ENCODE results near the gene FADS6.

DNA sequence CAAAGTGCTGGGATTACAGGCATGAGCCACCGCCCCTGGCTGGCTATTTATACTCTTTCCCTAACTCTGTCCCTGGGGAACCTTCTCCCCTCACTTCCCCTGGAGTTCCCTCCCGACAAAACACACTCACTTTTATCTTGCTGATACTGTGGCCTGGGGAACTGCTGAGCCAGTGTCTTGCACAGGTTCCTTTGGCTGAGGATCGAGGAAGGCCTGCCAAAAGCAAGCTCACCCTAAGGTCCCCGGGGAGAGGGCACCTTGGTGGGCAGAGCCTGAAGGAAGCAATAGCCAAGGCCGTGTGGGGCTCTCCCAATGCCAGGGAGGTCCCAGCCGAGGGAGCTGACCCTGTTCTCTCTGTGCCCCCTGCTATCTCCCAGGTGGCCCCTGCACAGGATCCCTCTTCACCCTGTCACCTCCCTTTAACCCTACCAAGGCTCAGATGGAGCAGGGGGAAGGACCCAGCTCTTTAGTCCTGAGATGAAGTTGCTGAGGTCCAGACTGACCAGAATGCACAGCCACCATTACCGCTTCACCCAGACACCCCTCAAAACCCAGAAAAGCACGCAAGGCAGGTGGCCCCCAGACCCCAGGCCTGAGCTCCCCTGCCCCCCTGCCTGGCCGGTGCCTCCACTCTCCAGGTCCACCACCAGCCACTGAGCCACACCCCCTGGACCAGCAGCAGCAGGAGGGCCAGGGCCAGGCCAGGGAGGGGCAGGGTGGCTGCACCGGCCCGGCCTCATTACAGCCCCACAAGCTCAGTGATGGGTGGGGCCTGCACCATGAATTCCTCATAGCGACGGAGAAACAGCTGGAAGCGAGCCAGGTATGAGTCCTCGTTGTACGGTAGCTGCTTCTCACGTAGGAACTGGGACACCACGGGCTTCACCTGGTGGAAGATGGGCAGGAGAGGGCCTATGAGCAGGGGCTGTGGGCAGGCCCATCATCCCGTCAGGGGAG is 15.6 kb downstream of the FADS6 start:
- TF ChIP-seq, protein P1, sequence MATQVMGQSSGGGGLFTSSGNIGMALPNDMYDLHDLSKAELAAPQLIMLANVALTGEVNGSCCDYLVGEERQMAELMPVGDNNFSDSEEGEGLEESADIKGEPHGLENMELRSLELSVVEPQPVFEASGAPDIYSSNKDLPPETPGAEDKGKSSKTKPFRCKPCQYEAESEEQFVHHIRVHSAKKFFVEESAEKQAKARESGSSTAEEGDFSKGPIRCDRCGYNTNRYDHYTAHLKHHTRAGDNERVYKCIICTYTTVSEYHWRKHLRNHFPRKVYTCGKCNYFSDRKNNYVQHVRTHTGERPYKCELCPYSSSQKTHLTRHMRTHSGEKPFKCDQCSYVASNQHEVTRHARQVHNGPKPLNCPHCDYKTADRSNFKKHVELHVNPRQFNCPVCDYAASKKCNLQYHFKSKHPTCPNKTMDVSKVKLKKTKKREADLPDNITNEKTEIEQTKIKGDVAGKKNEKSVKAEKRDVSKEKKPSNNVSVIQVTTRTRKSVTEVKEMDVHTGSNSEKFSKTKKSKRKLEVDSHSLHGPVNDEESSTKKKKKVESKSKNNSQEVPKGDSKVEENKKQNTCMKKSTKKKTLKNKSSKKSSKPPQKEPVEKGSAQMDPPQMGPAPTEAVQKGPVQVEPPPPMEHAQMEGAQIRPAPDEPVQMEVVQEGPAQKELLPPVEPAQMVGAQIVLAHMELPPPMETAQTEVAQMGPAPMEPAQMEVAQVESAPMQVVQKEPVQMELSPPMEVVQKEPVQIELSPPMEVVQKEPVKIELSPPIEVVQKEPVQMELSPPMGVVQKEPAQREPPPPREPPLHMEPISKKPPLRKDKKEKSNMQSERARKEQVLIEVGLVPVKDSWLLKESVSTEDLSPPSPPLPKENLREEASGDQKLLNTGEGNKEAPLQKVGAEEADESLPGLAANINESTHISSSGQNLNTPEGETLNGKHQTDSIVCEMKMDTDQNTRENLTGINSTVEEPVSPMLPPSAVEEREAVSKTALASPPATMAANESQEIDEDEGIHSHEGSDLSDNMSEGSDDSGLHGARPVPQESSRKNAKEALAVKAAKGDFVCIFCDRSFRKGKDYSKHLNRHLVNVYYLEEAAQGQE (IDR thresholded peaks at IDR 0.05; ENCODE audit: unreplicated experiment): no peak
- TF ChIP-seq, protein P2, sequence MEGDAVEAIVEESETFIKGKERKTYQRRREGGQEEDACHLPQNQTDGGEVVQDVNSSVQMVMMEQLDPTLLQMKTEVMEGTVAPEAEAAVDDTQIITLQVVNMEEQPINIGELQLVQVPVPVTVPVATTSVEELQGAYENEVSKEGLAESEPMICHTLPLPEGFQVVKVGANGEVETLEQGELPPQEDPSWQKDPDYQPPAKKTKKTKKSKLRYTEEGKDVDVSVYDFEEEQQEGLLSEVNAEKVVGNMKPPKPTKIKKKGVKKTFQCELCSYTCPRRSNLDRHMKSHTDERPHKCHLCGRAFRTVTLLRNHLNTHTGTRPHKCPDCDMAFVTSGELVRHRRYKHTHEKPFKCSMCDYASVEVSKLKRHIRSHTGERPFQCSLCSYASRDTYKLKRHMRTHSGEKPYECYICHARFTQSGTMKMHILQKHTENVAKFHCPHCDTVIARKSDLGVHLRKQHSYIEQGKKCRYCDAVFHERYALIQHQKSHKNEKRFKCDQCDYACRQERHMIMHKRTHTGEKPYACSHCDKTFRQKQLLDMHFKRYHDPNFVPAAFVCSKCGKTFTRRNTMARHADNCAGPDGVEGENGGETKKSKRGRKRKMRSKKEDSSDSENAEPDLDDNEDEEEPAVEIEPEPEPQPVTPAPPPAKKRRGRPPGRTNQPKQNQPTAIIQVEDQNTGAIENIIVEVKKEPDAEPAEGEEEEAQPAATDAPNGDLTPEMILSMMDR (conservative IDR thresholded peaks at IDR 0.05; ENCODE audit: low read depth in 2 of 2): no peak
- TF ChIP-seq EZH2phosphoT487 (IDR thresholded peaks at IDR 0.05; ENCODE audit: unreplicated experiment): no peak
- no peak for TF ChIP-seq POLR2AphosphoS5 (IDR thresholded peaks at IDR 0.05; ENCODE audit: low read depth)
- no peak for TF ChIP-seq EZH2 (IDR thresholded peaks at IDR 0.05; ENCODE audit: low read depth, unreplicated experiment)
- no peak for TF ChIP-seq ZNF331 (CRISPR knock-in tag; IDR thresholded peaks at IDR 0.05; ENCODE audit: low read depth)
- TF ChIP-seq JUNB (IDR thresholded peaks at IDR 0.05; ENCODE audit: unreplicated experiment): no peak
- TF ChIP-seq ZNF114 (CRISPR knock-in tag; IDR thresholded peaks at IDR 0.05): no peak
- no peak for TF ChIP-seq STAT1 (IDR thresholded peaks at IDR 0.05; ENCODE audit: unreplicated experiment)
- no peak for TF ChIP-seq CREB1 (CRISPR knock-in tag; IDR thresholded peaks at IDR 0.05; ENCODE audit: low read depth)

Data from GM23338 (cell line).